Embryonic facial prominence (tissue), 1 donor: ENCODE measurements around the gene ASMT.
"Not testable (repeated sequence)": the region's sequence is repeated elsewhere in the genome, so short reads cannot be mapped to it uniquely, and the experiment has no call there.

Experiments used
- DNase-seq: peaks from one replicate; pipeline ENCODE4 v3.0.0-alpha.2; 2016; ENCODE audit errors: extremely low spot score

The ASMT gene

GRCh38 chrX:1652011-1652811, 37.4 kb downstream of the ASMT start:
- DNase-seq: not testable (repeated sequence)

GRCh38 chrX:1656379-1656778, 41.5 kb downstream of the ASMT start:
- DNase-seq: no peak

- DNase-seq: no peak
These were observed 42.7 kb downstream of the ASMT start for GRCh38 chrX:1657367-1658070.

- no peak for DNase-seq
These were observed 43.2 kb downstream of the ASMT start for GRCh38 chrX:1658071-1658491.

GRCh38 chrX:1659664-1660461, 45.0 kb downstream of the ASMT start:
- DNase-seq: no peak

- no peak for DNase-seq
These were observed 46.4 kb downstream of the ASMT start for GRCh38 chrX:1661048-1661921.

GRCh38 chrX:1661922-1662221, 47.0 kb downstream of the ASMT start:
- no peak for DNase-seq

- no peak for DNase-seq
These were observed 52.7 kb downstream of the ASMT start for GRCh38 chrX:1667566-1667965.

GRCh38 chrX:1673337-1673736, 58.5 kb downstream of the ASMT start:
- no peak for DNase-seq

GRCh38 chrX:1676866-1677265, 62.0 kb downstream of the ASMT start:
- no peak for DNase-seq

- no peak for DNase-seq
These were observed 64.4 kb downstream of the ASMT start for GRCh38 chrX:1679238-1679637.

GRCh38 chrX:1681439-1681838, 66.6 kb downstream of the ASMT start:
- no peak for DNase-seq

- DNase-seq: not testable (repeated sequence)
These were observed 67.0 kb downstream of the ASMT start for GRCh38 chrX:1681856-1682255.

- not testable (repeated sequence) for DNase-seq
These were observed 67.6 kb downstream of the ASMT start for GRCh38 chrX:1682501-1682900.

GRCh38 chrX:1684883-1685282, 70.0 kb downstream of the ASMT start:
- DNase-seq: not testable (repeated sequence)

GRCh38 chrX:1685444-1685880, 70.6 kb downstream of the ASMT start:
- DNase-seq: not testable (repeated sequence)

- DNase-seq: no peak
These were observed 71.8 kb downstream of the ASMT start for GRCh38 chrX:1686642-1687041.
